Measurements from ENCODE around the gene DNAL4. TPM values are rescaled to one million over a fixed set of nuclear protein-coding genes. Genes with fewer than 3 reads are reported as not detected.
"Not testable (repeated sequence)": the region's sequence is repeated elsewhere in the genome, so short reads cannot be mapped to it uniquely, and the experiment has no call there.

Gene DNAL4
- total RNA-seq, 2 donors from 2014 or later = 5.1 to 7.2 TPM

DNA sequence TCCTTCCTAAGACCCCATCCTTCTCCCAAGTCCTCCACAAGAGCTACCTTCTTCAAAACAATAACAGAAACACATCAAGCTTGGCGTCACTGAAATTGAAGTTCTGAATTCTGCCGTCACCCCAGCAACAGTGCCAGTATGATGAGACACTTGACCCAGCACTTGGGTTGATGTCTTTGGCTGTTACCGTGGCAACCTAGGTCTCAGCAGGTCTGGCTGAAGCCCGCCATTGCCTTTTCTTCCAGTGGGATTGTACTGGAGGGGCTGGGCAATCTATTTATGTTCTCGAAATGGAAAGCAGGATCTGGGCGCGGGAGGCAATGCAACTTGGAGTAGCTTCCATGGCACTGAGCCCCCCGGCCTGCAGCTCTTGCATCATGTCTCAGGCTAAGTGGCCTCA lies 26.1 kb upstream of the DNAL4 start:
- Mint-ChIP-seq H3K4me3 (no peak overlapping the region), H3K27me3 (peaks cover 10% of the 10 kb centered on the region), H3K27ac (no peak overlapping the region), H3K36me3 (ENCODE audit: low read depth) (peaks cover 2% of the 10 kb centered on the region), H3K4me1 (peaks cover 7% of the 10 kb centered on the region)
- no peaks in the 10 kb centered on the region for H3K9me3 ChIP-seq (ENCODE audit: control insufficient read depth, low read length, poor library complexity, severe bottlenecking)
- ATAC-seq (no peak), DNase-seq (no peak)

DNA sequence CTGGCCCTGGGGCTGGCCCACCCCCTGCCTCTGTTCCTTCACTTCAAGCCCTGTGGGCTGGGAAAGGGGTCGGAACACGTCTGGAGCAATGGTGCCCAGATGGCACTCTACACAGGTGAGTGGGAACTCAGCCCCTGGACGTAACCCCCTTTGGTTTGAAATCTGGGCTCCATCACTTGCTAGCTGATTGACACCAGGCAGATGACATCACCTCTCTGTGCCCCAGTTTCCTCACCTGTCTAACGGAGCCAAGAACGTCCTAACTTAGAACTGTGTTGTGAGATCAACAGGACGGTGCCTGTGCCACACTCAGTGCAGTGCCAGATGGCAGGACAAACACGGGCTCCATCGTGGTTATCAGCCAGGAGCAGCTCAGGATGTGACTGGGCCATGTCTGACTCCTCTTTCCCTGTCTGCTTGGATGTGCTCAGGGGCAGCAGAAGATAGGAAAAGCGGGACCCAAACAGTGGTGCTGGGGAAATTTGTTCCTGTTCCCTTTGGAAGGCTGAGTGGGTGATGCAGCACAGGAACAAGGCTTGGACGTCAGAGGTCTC lies 25.5 kb upstream of the DNAL4 start:
- Mint-ChIP-seq H3K4me3 (no peak overlapping the region), H3K27ac (no peak overlapping the region), H3K4me1 (peaks cover 8% of the 10 kb centered on the region), H3K36me3 (ENCODE audit: low read depth) (peaks cover 3% of the 10 kb centered on the region), H3K27me3 (peaks cover 15% of the 10 kb centered on the region)
- no peak for ATAC-seq
- no peaks in the 10 kb centered on the region for H3K9me3 ChIP-seq (ENCODE audit: control insufficient read depth, low read length, poor library complexity, severe bottlenecking)
- no peak for DNase-seq

DNA sequence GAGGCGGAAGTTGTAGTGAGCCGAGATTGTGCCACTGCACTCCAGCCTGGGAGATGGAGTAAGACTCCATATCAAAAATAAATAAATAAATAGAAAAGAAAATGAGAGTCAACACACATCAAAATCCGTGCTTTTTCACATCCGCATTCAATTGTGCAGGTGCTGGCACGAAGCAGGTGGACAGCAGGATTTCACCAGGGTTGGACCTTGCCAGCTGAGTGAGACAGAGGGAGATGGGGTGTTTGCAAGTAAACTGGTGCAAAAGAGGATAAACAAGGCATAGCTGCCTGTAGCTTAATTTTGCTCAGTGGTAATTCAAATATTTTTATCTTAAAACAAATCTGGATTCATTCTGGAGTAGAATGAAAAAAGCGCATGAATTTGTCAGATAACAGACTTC lies 23.3 kb upstream of the DNAL4 start:
- H3K4me3 Mint-ChIP-seq = no peak overlapping the region
- ATAC-seq = no peak
- H3K36me3 Mint-ChIP-seq (ENCODE audit: low read depth) = peaks cover 3% of the 10 kb centered on the region
- no peak for DNase-seq
- peaks cover 10% of the 10 kb centered on the region for H3K4me1 Mint-ChIP-seq
- H3K9me3 ChIP-seq (ENCODE audit: control insufficient read depth, low read length, poor library complexity, severe bottlenecking) = no peaks in the 10 kb centered on the region
- peaks cover 31% of the 10 kb centered on the region for H3K27me3 Mint-ChIP-seq
- no peak overlapping the region for H3K27ac Mint-ChIP-seq

DNA sequence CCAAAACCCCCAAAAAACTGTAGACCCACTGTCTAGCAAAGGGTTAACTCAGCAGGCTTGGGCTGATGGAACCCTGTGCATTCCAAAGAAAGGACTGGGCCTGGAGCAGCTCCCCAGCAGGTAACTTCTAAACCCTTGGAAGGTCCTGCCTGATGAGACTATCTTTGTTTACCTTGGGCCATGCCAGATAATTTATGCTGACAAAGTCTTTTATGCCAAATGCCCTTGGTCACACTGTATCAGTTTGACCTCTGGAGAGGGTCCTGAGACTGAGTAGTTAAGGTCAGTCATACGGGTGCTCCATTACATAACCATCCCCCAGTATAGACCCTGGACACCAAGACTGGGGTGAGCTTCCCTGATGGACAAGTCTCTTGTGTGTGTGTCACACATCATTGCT lies 21.9 kb upstream of the DNAL4 start:
- Mint-ChIP-seq H3K4me1 (peaks cover 10% of the 10 kb centered on the region), H3K4me3 (no peak overlapping the region), H3K27me3 (peaks cover 31% of the 10 kb centered on the region), H3K27ac (no peak overlapping the region), H3K36me3 (ENCODE audit: low read depth) (peaks cover 3% of the 10 kb centered on the region)
- no peak for DNase-seq
- no peak for ATAC-seq
- no peaks in the 10 kb centered on the region for H3K9me3 ChIP-seq (ENCODE audit: control insufficient read depth, low read length, poor library complexity, severe bottlenecking)

DNA sequence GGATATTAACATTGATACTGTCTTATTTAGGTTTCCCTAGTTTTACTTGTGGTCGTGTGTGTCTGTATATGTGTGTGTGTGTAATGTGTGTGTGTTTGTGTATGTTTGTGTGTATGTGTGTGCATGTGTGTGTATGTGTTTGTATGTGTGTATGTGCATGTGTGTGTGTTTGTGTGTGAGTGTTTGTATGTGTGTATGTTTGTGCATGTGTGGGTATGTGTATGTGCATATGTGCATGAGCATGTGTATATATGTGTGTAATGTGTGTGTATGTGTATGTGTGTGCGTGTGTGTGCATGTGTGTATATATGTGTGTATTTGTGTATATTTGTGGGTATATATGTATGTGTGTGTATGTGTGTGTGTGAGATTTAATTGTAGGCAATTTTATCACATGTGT lies 17.3 kb upstream of the DNAL4 start:
- Mint-ChIP-seq H3K36me3 (ENCODE audit: low read depth) (peaks cover 5% of the 10 kb centered on the region), H3K4me3 (no peak overlapping the region), H3K4me1 (peaks cover 5% of the 10 kb centered on the region), H3K27me3 (peaks cover 33% of the 10 kb centered on the region), H3K27ac (no peak overlapping the region)
- no peak for ATAC-seq
- no peaks in the 10 kb centered on the region for H3K9me3 ChIP-seq (ENCODE audit: control insufficient read depth, low read length, poor library complexity, severe bottlenecking)
- DNase-seq = no peak

DNA sequence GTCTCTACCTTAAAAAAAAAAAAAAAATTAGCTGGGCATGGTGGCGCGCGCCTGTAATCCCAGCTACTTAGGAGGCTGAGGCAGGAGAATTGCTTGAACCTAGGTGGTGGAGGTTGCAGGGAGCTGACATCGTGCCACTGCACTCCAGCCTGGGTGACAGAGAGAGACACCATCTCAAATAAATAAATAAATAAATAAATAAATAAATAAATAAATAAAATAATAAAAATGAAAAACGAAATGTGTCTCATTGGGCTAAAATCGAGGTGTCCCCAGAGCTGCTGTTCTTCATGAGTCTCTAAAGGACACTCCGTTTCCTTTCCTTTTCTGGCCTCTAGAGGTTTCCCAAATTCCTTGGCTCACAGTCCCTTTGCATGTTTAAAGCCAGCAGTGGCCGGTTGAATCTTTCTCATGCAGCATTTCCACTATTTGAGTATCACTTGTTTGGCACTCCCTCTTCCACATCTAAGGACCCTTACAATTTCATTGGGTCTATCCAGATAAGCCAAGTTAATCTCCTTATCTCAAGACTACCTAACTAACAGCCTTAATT lies 11.2 kb upstream of the DNAL4 start:
- not testable (repeated sequence) for H3K4me3 Mint-ChIP-seq; ATAC-seq; H3K27ac Mint-ChIP-seq; DNase-seq; H3K9me3 ChIP-seq (ENCODE audit: control insufficient read depth, low read length, poor library complexity, severe bottlenecking); H3K36me3 Mint-ChIP-seq (ENCODE audit: low read depth)
- peaks cover 20% of the 10 kb centered on the region for H3K27me3 Mint-ChIP-seq
- H3K4me1 Mint-ChIP-seq = peaks cover 10% of the 10 kb centered on the region

DNA sequence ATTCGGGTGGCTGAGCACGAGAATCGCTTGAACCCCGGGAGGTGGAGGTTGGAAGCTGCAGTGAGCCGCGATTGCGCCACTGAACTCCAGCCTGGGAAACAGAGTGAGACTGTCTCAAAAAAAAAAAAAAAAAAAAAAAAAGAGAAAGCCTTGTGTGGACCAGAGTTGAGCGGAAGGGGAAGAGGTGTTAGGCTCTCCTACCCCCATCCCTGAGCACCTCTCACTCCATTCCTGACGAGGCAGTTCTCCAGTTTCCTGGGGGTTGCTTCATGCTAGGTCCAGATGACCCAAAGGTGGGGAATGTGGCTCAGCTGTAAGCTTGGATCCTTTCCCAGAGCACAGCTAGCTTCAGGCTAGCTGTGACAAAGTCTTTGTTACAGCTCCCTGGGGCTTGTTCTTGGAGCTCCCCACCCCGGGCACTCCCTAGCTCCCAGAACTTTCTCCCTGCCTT lies 8.8 kb upstream of the DNAL4 start:
- Mint-ChIP-seq H3K27ac (no peak overlapping the region), H3K36me3 (ENCODE audit: low read depth) (peaks cover 9% of the 10 kb centered on the region), H3K27me3 (peaks cover 27% of the 10 kb centered on the region), H3K4me3 (no peak overlapping the region), H3K4me1 (peaks cover 13% of the 10 kb centered on the region)
- DNase-seq = no peak
- no peak for ATAC-seq
- H3K9me3 ChIP-seq (ENCODE audit: control insufficient read depth, low read length, poor library complexity, severe bottlenecking) = no peaks in the 10 kb centered on the region

DNA sequence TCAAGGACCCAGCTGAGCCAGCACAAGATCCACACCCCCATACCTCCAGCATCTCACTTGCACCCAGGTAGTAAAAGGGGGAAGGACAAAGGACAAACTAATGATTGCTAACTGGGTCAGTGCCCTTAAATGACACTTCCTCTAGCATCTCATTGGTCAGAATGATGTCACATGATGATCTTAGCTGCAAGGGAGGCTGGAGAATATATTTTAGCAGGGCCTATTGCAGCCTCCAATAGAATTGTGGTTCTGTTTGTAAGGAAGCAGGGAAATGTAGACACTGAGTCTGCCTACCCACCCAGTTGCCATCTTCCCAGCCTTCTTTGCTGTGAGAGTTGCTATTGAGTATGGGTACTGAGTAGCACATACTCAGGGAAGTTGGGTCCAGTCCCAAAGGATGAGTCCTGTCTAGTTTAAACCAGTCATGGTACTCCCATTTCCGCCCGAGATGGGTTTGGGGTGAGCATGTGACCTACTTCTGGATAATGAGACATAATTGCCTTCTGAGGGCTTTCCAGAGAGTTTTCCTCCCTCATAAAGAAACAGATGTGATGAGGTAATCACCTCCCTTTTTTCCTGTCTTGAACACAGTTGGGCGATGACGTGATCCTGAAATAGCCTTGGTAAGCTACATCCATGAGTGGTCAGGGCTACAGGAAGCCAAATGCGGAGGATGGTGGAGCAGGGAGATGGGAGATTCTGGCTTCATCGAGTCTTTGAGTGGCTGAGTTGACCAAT lies 5.5 kb upstream of the DNAL4 start:
- no peaks in the 10 kb centered on the region for H3K9me3 ChIP-seq (ENCODE audit: control insufficient read depth, low read length, poor library complexity, severe bottlenecking)
- Mint-ChIP-seq H3K4me3 (no peak overlapping the region), H3K4me1 (peaks cover 11% of the 10 kb centered on the region), H3K27ac (no peak overlapping the region), H3K36me3 (ENCODE audit: low read depth) (peaks cover 11% of the 10 kb centered on the region), H3K27me3 (peaks cover 47% of the 10 kb centered on the region)
- ATAC-seq = no peak
- DNase-seq = no peak

DNA sequence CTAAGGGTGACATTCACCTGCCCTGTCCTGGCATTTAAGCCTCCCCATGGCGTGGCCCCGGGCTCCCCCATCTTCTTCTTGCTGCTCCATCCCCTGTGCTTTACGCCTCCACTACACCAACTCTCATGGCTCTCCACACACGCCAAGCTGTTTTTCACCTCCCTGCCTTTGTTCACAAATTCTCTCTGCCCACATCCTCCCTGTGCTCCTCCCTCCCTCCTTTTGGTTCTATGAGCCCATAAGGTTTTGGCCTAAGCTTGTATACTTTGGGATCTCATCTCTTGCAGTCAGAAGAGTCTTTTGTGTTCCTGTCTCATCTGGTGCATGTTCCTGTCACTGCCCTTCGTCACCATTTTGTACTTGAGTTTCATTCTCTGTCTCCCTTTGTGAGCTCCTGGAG lies 4.6 kb upstream of the DNAL4 start:
- no peaks in the 10 kb centered on the region for H3K9me3 ChIP-seq (ENCODE audit: control insufficient read depth, low read length, poor library complexity, severe bottlenecking)
- H3K4me3 Mint-ChIP-seq = no peak overlapping the region
- peaks cover 47% of the 10 kb centered on the region for H3K27me3 Mint-ChIP-seq
- DNase-seq (no peak), ATAC-seq (no peak)
- peaks cover 11% of the 10 kb centered on the region for H3K36me3 Mint-ChIP-seq (ENCODE audit: low read depth)
- no peak overlapping the region for H3K27ac Mint-ChIP-seq
- peaks cover 8% of the 10 kb centered on the region for H3K4me1 Mint-ChIP-seq

DNA sequence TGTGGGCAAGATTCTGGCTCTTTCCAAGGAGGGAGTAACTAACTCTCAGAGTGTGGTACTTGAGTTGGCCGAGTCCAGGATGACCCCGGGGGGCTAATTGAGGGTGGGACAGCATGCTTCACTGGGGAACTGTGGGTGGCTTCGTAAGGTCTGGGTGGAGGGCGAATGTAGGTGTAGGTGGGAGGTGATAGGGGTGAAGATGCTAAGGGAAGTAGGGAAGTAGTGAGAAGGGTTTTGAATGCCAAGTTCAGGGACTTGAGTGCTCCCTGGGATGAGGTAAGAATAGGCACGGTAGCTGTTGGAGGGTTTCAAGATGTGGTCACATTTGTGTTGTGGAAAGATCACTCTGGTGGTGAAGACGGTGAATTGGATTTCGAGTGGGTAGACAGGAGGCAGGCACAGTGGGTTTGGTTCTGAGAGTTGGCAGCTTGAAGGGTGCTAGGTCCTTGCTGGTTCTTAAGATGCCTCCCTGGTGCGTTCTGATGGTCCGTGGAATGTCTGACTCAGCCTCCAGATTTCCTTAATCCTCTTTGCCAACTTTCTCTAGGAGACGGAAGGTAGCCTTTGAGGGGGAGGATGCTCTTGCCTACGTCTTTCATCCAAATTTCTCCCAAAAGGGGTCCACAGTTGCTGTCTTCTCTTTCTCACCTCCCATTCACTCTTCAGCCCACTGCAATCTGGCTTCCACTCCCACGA lies 2.5 kb upstream of the DNAL4 start:
- peaks cover 11% of the 10 kb centered on the region for H3K36me3 Mint-ChIP-seq (ENCODE audit: low read depth)
- no peaks in the 10 kb centered on the region for H3K9me3 ChIP-seq (ENCODE audit: control insufficient read depth, low read length, poor library complexity, severe bottlenecking)
- peaks cover 39% of the 10 kb centered on the region for H3K27me3 Mint-ChIP-seq
- no peak overlapping the region for H3K4me3 Mint-ChIP-seq
- no peak overlapping the region for H3K27ac Mint-ChIP-seq
- DNase-seq = no peak
- ATAC-seq = no peak
- peaks cover 13% of the 10 kb centered on the region for H3K4me1 Mint-ChIP-seq

DNA sequence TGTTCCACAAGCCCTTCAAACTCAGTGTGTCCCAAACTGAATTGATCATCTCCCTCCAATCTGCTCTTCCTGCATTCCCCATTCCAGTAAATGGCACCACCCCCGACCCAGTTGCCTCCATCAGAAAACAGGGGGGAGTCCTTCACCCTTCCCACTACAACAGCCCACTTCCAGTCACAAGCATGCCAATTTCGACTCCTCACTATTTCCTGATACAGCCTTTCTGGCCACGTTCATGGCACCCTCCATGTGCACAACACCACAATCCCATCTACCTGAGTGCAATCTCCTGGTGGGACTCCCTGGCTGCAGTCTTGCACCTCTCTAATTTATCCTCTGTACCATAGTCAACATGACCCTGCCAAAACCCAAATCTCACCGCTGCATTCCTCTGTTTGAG lies 1.6 kb upstream of the DNAL4 start:
- no peaks in the 10 kb centered on the region for H3K9me3 ChIP-seq (ENCODE audit: control insufficient read depth, low read length, poor library complexity, severe bottlenecking)
- Mint-ChIP-seq H3K36me3 (ENCODE audit: low read depth) (peaks cover 6% of the 10 kb centered on the region), H3K4me3 (no peak overlapping the region), H3K27ac (no peak overlapping the region), H3K27me3 (peaks cover 32% of the 10 kb centered on the region), H3K4me1 (peaks cover 8% of the 10 kb centered on the region)
- ATAC-seq = no peak
- DNase-seq = no peak

DNA sequence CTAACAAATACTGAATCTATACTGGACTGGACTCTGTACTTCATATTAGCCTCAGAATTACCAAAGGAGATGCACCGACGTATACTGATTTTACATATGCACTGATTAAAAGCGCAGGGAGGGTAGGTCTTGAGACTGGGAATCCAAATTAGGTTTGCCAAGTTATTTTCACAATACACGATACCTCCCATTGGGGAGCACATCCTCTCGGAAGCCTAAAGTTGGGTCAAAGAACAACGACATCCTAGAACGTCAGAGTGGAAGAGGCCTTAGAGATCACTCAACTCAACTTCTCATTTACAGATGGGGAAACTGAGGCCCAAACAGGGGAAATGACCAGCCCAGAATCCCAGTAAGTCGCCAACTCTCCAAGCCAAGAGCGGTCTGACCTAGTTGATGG lies 626 bp downstream of the DNAL4 start:
- peak overlapping the region; percentile 94 for H3K4me3 Mint-ChIP-seq
- H3K27me3 Mint-ChIP-seq = peaks cover 26% of the 10 kb centered on the region
- H3K36me3 Mint-ChIP-seq (ENCODE audit: low read depth) = peaks cover 2% of the 10 kb centered on the region
- no peaks in the 10 kb centered on the region for H3K9me3 ChIP-seq (ENCODE audit: control insufficient read depth, low read length, poor library complexity, severe bottlenecking)
- H3K4me1 Mint-ChIP-seq = peaks cover 6% of the 10 kb centered on the region
- DNase-seq = no peak
- H3K27ac Mint-ChIP-seq = peak overlapping the region; percentile 90
- ATAC-seq = no peak

DNA sequence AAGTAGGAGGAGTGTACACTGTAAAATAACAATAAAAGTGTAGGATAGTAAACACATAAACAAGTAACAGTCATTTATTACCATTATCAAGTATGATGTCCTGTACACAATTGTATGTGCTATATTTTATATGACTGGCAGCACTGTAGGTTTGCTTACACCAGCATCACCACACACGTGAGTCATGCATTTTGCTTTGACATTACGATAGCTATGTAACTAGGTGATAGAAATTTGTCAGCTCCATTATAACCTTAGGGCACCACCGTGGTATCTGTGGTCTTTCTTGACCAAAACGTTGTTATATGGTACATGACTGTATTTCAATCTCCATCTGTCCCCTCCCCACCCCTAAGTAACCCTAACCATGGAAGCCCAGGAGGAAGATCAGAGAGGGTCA lies 1.1 kb downstream of the DNAL4 start:
- H3K9me3 ChIP-seq (ENCODE audit: control insufficient read depth, low read length, poor library complexity, severe bottlenecking) = no peaks in the 10 kb centered on the region
- Mint-ChIP-seq H3K27me3 (peaks cover 21% of the 10 kb centered on the region), H3K36me3 (ENCODE audit: low read depth) (peaks cover 2% of the 10 kb centered on the region), H3K4me1 (peaks cover 6% of the 10 kb centered on the region), H3K4me3 (peak overlapping the region; percentile 94), H3K27ac (peak overlapping the region; percentile 90)
- ATAC-seq (no peak), DNase-seq (no peak)
